ENCODE results near the gene TMCO6. TPM values are rescaled to one million over a fixed set of nuclear protein-coding genes. Genes with fewer than 3 reads are reported as not detected.
A peak's percentile ranks its signal among the peaks of the same experiment; 100 is the strongest.
"Not testable (repeated sequence)": the region's sequence is repeated elsewhere in the genome, so short reads cannot be mapped to it uniquely, and the experiment has no call there.

TMCO6 gene
- total RNA-seq, 1 donor from 2014 or later, result 14.0 TPM

DNA sequence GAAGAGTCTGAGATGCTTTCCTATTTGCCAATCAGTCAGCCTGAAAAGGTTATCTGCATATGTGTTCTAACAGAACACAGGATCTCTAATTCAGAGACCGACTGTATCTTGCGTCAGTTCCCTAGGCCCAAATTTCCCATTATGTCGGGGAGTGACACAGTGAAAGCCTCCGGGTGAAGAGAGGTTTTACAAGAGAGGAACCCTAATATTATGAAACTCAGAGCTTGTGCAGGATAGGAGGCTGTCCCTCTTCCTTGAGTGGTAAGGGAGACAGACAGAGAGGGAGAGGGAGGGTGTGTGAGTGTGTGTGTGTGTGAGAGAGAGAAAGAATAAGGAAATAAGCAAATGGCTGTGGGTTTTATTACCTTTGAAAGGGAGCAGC is 8.2 kb upstream of the TMCO6 start:
- ATAC-seq, result no peak

DNA sequence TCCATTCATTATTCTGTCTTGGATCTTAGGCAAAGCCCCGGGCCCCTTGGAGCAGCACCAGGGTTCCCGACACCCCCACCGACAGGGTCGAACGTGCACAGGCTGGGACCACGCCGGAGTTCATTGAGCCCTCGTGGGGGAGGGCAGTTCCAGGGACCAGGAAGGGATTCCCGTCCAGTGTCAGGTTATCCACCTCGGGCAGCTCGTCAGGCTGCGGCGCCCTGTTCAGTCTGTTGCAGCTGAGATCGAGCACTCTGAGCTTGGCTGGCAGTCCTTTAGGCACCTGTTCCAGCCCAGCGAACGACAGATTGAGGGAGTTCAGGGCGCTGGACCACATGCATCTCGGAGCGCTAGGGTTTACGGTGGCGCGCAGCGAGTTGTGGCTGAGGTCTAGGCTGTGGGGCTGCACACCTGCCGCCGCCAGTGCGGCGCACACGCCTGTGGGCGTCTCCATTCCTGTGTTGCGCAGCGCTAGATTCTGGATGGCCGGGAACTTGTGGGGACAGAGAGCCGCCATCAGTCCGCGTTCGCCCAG is 7.4 kb upstream of the TMCO6 start:
- peak; percentile 74 for ATAC-seq

DNA sequence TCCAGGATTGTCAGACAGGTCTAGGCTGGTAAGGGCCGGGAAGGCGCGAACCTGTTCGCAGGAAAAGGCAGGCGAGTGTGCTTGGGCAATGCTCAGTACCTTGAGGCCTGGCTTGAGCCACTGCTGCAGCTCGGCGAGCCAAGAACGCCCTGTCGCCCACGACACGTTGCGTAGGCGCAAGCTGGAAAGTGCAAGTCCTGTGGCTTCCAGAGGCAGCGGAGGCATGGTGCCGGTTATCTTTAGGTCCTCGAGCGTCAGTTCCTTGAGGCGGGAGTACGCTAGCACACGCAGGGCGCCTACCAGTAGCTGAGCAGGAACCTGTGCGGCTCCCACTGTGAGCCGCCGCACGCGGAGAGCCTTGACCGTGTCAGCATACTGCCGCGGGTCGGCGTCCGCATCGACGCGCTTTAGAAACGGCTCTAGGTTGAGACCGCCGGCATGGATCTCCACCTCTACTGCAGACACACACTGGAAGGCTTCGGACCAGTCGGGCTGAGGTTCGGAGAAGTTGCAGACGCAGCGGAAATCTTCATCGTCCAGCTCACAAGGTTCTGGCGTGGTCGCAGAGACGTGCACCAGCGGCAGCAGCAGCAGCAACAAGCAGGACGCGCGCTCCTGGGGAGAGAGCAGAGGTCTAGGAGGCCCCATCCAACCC is 6.8 kb upstream of the TMCO6 start:
- peak; percentile 53 for ATAC-seq

DNA sequence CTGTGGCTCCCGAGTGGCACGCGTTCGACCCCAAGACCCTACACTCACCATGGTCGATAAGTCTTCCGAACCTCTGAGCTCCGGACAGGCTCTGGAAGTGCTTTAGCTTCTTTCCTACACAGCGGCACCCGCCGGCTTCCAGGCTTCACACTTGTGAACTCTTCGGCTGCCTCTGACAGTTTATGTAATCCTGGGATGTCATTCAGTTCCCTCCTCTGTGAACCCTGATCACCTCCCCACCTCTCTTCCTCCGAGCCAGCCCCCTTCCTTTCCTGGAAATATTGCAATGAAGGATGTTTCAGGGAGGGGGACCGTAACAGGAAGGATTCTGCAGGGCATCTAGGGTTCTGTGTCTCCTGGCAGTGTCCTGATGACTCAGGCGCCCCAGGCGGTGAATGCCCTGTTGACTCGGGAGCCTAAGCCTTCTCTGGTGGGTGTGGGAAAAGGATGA is 6.2 kb upstream of the TMCO6 start, which contains the start of gene CD14:
Gene CD14, minus strand, starts transcription at position 155 of the 451 bp plus-strand sequence. Its CDS starts 104 bp downstream, at position 51.
- peak; percentile 61 for ATAC-seq

DNA sequence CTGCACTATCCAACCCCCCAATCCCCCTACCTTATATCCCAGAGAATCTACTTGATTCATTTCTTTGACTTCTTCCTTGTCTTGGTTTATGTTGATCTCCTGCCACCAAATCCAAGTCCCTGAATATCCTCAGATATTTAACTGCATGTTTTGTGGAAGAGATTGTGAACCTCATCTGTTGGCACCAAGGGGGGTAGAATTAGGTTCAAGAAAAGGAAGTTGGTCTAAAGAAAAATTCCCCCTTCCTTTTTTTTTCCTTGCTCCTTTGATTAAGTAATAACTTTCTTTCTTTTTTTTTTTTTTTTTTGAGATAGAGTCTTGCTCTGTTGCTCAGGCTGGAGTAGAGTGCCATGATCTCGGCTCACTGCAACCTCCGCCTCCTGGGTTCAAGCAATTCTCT is 5.8 kb upstream of the TMCO6 start:
- ATAC-seq, result no peak

DNA sequence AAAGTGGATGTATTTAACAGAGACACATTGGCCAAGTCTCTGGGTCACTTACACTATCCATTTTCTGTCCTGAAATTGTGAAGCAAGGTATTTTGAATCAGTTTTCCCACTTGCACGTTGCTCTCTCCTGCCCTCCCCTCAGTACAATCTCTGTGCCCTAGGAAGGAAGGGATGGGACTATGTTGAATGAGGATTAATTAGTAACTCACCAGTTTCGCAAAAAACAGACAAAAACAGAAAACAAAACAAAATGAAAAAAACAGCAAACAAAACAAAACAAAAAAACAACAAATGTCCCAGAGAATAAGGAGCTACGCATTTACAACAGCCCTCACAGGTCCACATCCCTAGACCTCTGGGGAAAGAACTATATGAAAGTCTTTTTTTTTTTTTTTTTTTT is 5.1 kb upstream of the TMCO6 start:
- ATAC-seq, result no peak

DNA sequence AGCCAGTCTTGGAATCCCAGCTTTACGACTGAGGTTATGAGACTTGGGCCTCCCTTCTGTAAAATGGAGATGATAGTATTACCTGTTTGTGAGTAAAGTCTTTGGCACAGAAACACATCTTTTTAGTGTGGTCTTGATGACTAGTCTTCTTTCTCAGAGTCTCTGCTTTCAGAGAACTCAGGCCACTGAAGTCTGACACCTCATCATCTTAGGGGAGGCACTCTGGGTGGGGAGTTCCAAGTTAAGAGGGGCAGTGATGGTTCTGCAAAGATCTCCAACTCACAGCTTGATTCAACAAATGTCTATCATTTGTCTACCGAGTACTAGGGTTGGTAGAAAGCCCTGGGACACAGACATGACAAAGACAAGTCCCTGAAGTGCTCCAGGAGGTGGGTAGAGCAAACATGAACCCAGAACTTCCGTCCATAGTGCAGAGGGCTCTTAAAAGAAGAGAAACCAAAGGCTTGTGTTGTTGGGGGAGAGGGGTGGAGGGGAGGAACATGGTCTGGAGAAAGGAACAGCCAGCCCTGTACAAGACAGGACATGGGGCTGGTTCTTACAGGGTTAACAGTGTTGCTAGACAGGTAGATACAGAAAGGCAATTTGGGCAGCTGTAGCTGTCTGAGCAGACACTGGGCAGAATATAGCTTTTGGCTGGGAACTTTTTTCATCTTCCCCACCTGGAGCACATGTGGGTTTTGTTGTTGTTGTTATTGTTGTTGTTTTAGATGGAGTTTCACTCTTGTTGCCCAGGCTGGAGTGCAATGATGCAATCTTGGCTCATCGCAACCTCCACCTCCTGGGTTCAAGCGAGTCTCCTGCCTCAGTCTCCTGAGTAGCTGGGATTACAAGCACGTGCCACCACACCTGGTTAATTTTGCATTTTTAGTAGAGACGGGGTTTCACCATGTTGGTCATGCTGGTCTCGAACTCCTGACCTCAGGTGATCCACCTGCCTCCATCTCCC is 3.7 kb upstream of the TMCO6 start:
- no peak for ATAC-seq

DNA sequence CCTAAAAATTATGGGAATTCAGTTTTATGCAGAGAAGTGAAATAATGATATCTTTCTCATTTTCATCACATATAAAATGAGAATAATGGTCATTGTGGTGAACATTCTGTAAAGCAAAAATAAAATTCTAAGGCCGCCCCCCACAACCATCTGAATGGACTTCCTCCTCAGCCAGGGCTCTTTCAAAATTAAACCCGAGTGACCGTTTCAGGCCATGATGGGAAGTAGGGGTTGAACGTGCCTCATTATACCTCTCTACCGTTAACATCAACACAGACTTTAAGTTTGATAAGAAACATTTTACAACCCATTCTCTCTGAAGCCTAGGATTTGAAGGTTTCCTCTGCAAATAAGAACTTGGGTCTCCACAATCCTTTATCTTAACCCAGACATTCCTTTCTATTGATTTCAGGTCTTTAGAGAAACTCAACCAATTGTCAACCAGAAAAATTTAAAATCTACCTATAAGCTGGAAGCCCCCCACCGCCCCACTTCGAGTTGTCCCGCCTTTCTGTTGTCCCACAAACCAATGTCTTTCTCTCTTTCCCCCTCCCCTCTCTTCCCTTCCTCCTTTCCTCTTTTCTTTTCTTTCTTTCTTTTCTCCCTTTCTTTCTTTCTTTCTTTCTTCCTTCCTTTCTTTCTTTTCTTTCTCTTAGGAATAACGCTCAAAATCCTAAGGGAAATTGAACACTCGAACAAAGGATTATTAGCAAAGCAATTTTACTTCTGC is 1.7 kb upstream of the TMCO6 start:
- no peak for ATAC-seq

DNA sequence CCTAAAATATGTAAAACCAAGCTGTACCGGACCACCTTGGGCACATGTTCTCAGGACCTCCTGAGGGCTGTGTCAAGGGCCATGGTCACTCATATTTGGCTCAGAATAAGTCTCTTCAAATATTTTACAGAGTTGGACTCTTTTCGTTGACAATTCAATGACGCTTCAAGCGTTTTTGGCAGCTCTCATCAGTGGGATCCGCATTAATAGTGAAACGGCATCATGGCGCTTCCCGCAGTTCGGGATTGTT is 428 bp upstream of the TMCO6 start:
- ATAC-seq, result not testable (repeated sequence)

DNA sequence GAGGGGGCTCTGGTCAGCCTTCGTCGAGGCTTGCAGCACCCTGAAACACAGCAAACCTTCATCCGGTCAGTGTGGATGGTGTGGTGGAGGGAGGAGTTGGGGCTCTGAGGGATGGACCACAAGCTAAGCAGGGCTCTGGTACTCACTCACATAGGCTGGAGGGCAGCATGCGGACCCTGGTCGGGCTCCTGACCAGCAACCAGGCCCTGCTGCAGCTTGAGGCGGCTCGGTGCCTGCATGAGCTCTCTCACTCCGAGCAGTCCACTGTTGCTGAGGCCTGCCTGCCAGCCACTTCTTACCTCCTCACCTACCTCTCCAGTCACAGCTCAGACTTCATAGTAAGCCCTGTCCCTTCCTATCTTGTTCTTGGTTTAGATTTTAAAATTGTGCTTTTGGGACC is 2.5 kb downstream of the TMCO6 start:
- ATAC-seq, result no peak

DNA sequence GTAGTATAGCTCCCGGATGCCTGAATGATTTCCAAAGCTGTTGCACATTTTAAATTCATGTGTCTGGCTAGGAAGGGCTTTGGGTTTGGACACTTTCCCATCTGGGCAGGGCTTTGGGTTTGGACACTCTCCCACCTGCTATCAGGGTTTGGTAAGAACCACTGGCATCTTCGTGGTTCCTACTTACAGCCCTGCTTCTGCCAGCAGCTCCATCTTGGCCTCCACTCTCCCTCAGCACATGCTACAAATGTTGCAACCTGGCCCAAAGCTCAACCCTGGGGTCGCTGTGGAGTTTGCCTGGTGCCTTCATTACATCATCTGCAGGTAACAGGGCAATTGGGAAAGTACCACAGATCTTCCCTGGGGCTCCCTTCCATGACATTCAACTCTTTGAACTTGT is 3.5 kb downstream of the TMCO6 start:
- ATAC-seq, result no peak

DNA sequence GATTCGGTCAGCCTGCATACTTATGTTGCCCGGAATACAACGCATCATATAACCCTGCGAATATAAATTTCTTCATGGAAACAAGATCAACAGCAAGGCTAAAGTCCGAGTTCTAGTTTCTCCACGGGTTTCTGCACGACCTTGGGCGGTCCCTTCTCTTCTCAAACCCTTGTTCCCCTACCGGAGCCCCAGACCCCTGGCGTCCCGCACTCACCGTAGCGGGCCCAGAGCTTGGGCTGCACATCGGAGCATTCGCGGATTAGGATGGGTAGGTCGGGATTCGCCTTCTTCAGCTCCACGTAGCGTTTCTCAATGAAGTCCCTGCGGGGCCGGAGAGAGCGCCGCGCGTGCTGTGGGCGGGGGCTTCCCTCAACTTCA is 7.8 kb downstream of the TMCO6 start:
- ATAC-seq, result peak; percentile 18

DNA sequence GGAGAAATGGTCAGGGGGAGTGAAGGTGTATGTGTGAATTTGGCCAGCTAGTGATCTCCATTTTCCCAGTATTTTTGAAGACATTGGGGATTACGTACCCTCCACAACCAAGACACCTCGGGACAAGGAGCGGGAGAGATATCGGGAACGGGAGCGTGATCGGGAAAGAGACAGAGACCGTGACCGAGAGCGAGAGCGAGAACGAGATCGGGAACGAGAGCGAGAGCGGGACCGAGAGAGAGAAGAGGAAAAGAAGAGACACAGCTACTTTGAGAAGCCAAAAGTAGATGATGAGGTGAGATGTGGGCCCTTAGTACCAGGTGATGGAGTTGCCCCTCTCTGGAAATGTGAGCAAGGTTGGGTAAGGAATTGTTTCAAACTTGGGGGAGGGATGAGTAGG is 19.6 kb downstream of the TMCO6 start:
- no peak for ATAC-seq

DNA sequence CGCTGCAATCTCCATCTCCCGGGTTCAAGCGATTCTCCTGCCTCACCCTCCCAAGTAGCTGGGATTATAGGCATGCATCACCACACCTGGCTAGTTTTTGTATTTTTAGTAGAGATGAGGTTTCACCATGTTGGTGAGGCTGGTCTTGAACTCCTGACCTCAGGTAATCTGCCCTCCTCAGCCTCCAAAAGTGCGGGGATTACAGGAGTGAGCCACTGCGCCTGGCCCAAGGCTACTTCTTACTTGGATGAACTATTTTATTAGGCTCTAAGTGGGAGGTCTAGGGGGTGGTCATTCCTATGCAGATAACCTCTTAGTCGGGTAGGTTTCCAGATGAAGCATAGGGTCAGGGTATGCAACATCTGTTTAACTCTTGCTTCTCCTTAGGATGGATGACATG is 21.1 kb downstream of the TMCO6 start:
- ATAC-seq, result not testable (repeated sequence)

DNA sequence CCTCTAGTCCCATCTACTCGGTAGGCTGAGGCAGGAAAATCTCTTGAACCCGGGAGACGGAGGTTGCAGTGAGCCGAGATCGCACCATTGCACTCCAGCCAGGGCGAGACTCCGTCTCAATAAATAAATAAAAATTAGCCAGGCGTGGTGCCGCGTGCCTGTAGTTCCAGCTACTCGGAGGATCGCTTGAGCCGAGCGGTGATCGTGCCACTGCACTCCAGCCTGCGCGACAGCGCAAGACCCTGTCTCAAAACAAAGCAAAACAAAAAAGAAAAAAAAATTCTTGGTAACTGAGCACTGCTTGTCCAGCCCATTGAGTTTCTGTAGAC is 24.7 kb downstream of the TMCO6 start:
- peak; percentile 6 for ATAC-seq

DNA sequence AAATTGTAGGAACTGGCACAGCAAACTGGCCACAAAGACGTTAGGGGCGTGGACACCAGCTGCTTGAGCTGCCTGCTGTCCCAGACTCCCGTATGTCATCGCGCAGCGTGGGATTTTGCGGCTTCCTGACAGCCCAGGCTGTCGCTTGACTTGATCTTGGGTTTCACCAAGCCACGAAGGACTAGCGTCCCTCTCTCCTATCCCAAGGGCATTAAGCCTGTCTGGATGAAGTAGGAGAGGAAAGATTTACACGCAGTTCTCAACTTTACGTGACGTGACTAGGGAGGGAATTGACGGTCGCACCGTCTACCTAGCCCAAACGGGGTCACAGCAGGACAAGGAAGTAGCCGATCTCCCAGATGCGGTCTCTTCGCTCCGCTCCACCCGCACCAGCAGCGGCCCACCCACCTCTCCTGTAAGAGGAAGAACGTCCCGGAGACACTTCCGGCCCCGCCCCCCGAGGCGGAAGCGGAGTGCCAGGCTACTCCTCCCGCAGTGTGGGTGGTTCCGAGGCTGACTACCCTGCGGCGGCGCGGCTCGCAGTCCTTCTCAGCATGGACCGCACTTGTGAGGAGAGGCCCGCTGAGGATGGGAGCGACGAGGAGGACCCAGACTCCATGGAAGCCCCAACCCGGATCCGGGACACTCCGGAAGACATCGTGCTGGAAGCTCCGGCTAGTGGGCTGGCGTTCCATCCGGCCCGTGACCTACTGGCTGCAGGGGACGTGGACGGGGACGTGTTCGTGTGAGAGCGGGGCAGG is 25.3 kb downstream of the TMCO6 start, which contains the start of gene WDR55:
Gene WDR55, plus strand, starts transcription at position 546 of the 761 bp plus-strand sequence. Its CDS starts 9 bp downstream, at position 555.
- peak; percentile 98 for ATAC-seq

DNA sequence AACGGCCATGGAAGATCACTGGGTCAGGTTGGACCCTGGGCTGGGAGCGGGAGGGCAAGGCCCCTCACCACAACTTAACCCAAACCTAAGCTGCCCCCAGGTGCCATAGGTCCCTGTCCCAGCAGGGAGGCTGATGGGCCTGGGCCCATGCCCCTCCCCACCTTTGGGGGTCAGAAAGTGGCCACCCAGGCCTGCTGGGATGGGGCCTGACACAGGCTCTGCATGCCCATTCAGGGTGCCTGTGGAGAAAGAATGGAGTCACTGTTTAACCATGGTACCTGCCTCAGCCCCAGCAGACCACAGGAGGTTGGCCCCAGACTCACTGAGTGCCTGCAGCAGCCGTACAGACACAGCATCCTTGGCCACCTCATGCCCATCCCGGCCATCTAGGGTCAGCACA is 31.8 kb downstream of the TMCO6 start:
- ATAC-seq, result peak; percentile 5

DNA sequence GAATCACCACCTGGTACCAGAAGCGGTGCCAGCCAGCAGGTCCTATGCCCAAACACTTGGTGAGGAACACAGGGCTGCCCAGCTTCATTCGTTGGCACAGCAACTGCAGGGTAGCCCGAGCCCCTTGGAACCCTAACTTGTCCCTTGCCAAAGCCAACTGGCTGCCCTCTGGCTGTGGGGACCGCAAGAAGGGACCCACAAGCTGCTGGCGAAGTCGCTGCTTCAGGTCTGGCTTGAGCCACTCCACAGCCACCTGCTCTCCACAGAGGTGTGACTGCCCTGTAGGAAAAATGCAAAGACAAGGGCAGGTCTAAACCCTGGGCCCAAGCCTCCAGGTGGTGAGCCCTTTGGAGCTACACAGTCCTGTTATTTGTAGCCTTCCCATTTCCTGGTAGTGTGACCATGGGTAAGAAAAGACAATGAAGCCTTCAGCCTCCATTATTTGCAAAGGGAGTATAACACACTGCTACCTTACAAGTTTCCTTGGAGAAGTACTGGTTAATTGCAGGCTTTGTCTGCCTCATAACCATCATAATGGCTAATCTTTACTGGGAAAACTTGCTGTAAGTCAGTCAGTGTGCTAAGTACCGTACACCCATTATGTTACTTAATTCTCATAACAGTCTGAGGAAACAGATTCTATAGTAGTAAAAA is 32.3 kb downstream of the TMCO6 start:
- no peak for ATAC-seq

DNA sequence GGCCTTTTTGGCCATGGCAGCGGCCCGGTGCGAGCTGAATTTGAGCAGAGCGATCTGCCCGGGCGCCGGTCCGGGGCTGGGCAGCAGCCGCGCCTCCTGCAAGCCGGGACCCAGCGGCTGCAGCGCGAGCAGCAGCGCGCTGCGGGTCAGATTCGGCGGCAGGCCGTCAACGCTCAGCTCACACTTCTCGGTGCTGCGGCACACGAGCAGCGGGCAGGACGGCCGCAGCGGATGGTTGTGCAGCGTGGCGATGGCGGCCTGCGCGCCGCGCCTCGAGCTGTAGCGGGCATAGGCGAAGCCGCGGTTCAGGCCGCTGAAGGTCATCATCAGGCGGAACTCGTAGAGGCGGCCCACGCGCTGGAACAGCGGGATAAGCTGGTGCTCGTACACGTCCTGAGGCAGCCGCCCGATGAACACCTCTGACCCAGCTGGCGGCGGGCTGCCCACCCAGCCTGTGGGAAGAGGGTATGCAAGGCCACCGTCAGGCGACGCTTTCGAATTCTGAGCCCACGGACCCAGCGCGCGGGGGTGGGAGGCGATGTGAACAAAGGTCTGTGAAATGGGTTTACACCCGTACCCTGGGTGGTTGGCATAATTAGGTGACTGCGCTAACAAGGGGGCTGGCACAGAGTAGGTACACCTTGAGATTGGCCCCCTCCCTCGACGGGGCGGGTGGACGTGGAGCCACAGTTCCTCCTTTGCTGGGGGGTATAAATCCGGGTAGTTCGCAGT is 33.4 kb downstream of the TMCO6 start:
- ATAC-seq, result peak; percentile 24

DNA sequence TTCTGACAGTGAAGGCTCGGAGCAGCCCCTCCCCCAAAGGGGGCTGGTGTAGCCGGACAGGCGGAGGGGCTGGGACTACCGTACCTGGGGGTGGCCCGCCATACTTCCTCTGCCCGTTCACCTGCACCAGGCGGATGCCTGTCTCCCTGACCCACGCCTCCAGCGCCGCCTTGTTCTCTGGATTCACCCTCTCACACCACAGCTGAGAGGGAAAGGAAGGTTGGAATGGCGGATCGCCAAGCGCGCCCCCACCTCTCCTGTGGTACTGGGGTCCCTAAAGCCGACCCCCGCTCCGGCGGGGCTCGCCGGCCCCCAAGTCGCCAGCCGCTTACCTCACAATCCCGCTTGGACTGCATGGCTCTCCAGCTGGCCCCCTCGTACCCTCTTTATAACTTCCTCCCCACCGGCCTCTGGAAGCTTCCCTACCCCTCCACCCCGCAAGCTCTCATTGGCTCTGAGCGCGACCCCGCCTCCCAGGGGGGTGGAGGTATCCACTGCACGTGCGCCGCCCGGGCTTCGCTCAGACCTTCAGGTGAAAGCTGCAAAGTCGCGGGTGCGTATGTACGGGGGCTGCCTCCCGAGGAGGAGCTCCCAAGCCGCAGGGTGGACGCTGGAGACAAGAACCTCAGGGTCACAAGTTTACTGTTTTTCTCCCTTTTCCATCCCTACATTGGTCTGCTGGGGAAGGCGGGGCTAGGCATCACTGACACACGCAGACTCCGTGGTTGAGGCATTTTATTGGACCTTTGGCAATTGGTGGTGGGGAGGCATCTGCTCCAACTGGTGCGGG is 34.1 kb downstream of the TMCO6 start, which contains the start of gene DND1:
Gene DND1, minus strand, starts transcription at position 390 of the 790 bp plus-strand sequence. Its CDS starts 34 bp downstream, at position 356.
- ATAC-seq, result no peak

Data from esophagus mucosa (tissue), 1 donor.